Activated naive CD4-positive, alpha-beta T cell treated with Interleukin-2 at 50 U/mL for 16 hours (primary cell): ENCODE data around the gene LLGL2.
"Not testable (repeated sequence)": the region's sequence is repeated elsewhere in the genome, so short reads cannot be mapped to it uniquely, and the experiment has no call there.

Experiments
- DNase-seq: peaks from one replicate; pipeline ENCODE4 v3.0.0-alpha.2; 2020

The LLGL2 gene

GRCh38 chr17:75524970-75525805 is at the start of gene LLGL2:
LLGL2 (plus strand) TSS chr17:75525697; CDS start chr17:75543427, 17,730 bp downstream.
- peak; percentile 84 for DNase-seq

GRCh38 chr17:75475851-75476250 is 49.6 kb upstream of the LLGL2 start:
- DNase-seq = no peak

- no peak for DNase-seq
Observed at GRCh38 chr17:75476271-75476671, 49.2 kb upstream of the LLGL2 start.

- DNase-seq = no peak
Observed at GRCh38 chr17:75476752-75477489, 48.6 kb upstream of the LLGL2 start.

DNA sequence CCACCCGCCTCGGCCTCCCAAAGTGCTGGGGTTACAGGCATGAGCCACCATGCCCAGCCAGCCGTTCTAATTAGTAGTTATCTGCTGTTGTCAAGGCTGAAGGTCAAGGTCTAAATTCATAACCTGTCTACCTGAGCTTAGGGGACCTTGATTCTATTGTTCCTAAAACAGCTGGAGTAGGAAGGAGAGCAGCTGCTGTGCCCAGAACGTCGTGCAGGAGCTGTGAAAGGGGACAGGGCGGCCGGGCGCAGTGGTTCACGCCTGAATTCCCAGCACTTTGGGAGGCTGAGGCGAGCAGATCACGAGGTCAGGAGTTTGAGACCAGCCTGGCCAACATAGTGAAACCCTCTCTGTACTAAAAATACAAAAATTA is 48.0 kb upstream of the LLGL2 start:
- not testable (repeated sequence) for DNase-seq

GRCh38 chr17:75478508-75478907 is 47.0 kb upstream of the LLGL2 start:
- DNase-seq = no peak

DNA sequence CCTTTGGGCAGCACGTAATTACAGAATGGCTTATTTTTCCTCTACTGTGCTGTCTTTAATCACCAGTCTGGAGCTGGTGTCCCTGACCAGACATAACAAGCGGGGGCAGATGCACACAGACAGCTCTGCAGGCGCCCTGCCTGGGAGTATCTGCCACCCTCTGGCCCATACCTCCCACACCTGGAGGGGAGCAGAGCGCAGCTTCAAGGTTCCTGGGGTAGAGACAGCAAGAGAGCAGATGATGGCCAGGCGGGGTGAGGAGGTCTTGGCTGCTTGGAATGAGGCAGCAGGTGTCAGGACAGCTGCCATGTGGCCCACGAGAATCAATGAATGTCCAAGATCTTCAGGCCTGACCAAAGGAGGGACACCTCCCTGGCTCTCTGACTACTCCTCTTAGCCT is 45.2 kb upstream of the LLGL2 start:
- no peak for DNase-seq

DNA sequence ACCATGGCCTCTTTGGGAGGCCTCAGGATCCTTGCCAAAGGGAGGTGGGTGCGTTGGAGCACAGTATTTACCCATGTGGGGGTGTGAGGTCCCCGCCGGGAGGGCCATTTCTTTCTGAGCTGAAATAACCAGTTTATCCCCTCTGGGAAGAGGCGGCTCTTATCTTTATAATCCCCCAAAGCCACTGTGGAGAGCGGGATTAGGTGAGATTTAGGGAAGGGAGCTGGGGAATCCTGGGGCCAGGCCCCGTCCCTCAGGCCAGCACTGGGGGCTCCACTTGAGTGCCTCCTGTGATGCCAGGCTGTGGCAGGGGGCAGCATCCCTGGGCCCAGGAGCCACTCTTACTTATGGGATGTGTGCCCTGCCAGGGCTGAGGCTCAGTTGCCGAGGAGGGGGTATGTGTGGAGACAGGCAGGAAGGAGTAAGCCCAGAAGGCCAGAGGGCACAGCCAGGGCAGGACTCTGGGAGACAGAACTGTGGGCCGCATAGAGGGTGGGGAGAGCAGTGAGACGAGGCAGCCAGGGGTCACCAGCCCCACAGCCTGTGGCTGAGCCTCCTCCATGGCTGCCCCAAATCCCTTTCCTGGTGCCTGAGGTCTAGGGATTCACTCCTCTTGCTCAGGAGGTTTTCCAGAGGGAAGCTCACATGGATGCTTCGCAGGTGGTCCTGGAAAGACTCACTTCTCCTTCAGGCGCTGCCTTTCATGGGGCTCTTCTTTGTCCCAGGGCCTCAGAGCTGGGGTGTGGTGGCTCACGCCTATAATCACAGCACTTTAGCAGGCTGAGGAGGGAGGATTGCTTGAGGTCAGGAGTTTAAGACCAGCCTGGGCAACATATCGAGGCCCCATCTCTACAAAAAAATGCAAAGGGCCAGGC is 44.1 kb upstream of the LLGL2 start:
- no peak for DNase-seq

DNA sequence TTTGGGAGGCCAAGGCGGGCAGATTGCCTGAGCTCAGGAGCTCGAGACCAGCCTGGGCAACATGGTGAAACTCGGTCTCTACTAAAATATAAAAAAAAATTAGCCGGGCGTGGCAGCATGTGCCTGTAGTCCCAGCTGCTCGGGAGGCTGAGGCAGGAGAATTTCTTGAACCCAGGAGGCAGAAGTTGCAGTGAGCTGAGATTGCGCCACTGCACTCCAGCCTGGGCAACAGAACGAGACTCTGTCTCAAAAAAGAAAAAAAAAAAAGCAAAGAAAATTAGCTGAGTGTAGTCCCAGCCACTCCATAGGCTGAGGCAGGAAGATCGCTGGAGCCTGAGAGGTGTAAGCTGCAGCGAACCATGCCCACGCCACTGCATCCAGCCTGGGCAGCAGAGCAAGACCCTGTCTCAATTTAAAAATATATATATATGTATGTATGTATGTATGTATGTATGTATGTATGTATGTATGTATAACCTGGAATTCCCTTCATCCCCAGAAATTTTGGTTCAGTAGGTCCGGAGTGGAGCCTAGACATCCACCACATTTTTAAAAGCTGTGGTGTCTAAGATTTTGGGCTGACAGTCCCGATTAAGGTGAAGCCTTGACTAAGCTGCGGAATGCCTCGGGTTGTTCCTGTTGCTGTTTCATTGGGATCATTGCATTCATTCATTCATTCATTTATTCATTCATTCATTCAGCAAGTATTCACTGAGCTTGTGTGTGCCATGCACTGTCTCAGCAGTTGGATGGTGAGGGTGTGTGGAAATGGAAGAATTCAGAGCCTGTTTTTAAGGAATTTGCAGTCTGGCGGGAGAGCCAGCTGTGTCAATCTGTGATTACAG is 43.2 kb upstream of the LLGL2 start:
- no peak for DNase-seq

GRCh38 chr17:75485688-75486087 is 39.8 kb upstream of the LLGL2 start:
- DNase-seq = no peak

GRCh38 chr17:75486151-75486550 is 39.3 kb upstream of the LLGL2 start:
- no peak for DNase-seq

DNA sequence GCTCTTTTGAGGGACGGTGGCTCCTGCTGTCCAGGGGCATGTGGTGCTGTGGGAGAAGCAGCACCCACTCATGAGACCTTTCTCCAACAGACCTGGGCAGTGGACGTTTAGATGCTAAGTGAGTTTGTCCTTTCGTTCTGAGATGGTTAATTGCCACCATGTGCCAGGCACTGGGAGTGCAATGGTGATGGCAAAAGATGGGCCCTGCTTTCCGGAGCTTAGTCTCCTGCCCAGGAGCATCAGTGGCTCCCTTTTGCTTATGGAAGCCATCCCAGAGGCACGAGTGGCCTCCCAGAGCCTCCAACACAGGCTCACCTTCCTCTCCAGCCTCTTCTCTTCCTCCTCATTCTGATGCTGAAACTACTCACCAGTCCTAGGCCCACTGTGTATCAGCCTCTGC is 38.5 kb upstream of the LLGL2 start:
- DNase-seq = no peak

- DNase-seq = peak; percentile 26
Observed at GRCh38 chr17:75487351-75488070, 38.0 kb upstream of the LLGL2 start.

DNA sequence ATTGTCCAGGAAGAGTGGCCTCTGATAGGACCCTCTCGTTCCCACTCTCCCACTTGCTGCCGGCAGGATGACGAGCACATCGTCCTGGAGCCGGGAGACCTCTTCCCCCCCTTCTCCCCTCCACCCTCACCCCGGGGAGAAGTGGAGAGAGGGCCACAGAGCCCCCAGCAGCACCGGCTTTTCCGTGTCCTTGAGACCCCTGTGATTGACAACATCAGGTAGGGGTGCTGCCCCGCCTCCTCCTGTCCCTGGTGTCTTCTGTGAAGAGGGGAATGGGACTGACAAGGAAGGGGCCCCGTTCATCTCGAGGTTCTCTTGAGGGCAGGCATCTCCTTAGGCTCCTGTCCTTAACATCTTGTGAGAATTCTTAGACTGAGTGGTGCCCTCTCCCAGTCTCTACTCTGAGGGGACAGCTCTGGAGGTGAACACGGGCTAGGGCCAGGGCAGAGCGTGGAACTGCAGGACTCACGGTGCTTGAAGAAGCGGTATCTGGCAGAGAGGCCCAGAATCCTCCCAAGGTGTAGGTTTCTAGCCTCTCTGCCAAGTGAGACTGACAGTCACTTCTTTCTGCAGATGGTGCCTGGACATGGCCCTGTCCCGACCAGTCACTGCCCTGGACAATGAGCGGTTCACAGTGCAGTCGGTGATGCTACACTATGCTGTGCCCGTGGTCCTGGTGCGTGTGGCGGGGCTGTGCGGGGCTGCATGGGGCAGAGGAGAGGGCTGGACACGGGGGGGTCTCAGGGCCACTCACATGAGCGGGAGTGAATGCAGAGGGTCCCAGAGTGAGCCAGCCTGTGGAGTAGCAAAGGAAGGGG is 36.6 kb upstream of the LLGL2 start:
- no peak for DNase-seq

GRCh38 chr17:75489511-75489955 is 36.0 kb upstream of the LLGL2 start:
- no peak for DNase-seq

- no peak for DNase-seq
Observed at GRCh38 chr17:75490173-75490743, 35.2 kb upstream of the LLGL2 start.

GRCh38 chr17:75490953-75491649 is 34.4 kb upstream of the LLGL2 start:
- DNase-seq = no peak

DNA sequence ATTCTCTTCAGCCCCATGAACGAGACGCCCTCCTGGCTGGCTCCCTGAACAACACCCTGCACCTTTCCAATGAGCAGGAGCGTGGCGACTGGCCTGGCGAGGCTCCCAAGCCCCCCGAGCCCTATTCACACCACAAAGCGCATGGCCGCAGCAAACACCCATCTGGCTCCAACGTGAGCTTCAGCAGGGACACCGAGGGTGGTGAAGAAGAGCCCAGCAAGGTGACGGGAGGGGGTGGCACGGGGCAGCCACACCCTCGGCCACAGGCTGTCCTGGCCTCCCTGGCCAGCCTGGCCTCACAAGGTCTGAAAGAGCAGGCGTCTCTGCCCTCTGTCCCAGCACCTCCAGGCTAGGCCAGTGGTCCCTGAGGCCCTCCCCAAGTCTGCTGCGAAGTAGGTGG is 33.8 kb upstream of the LLGL2 start:
- no peak for DNase-seq

GRCh38 chr17:75492555-75493168 is 32.8 kb upstream of the LLGL2 start:
- no peak for DNase-seq
